Activated CD4-positive, alpha-beta T cell treated with anti-CD3 and anti-CD28 coated beads, Interleukin-2, Interleukin-6, amounts not matched to agents 100 ng/mL and 50 ng/mL, durations not matched to agents 16 hours and 8 hours (primary cell): ENCODE results near the gene DTX2.
"Not testable (repeated sequence)": the region's sequence is repeated elsewhere in the genome, so short reads cannot be mapped to it uniquely, and the experiment has no call there.

ENCODE experiments used
- DNase-seq: peaks from one replicate; pipeline ENCODE4 v3.0.0-alpha.2; 2020

DTX2 gene

GRCh38 chr7:76495717-76496116 is 34.2 kb downstream of the DTX2 start:
- DNase-seq, result not testable (repeated sequence)

- DNase-seq, result not testable (repeated sequence)
Observed at GRCh38 chr7:76497918-76498582, 36.5 kb downstream of the DTX2 start.

- not testable (repeated sequence) for DNase-seq
Observed at GRCh38 chr7:76498583-76499200, 37.2 kb downstream of the DTX2 start.

- DNase-seq, result not testable (repeated sequence)
Observed at GRCh38 chr7:76499201-76499923, 37.9 kb downstream of the DTX2 start.

GRCh38 chr7:76499924-76500241 is 38.4 kb downstream of the DTX2 start:
- not testable (repeated sequence) for DNase-seq

GRCh38 chr7:76502224-76502623 is 40.7 kb downstream of the DTX2 start:
- DNase-seq, result not testable (repeated sequence)

GRCh38 chr7:76502836-76503235 is 41.3 kb downstream of the DTX2 start:
- not testable (repeated sequence) for DNase-seq

- DNase-seq, result not testable (repeated sequence)
Observed at GRCh38 chr7:76503244-76503643, 41.7 kb downstream of the DTX2 start.

- DNase-seq, result not testable (repeated sequence)
Observed at GRCh38 chr7:76504351-76505167, 43.0 kb downstream of the DTX2 start.

GRCh38 chr7:76505168-76506080 is 43.9 kb downstream of the DTX2 start:
- DNase-seq, result no peak

- no peak for DNase-seq
Observed at GRCh38 chr7:76506081-76506440, 44.6 kb downstream of the DTX2 start.

- DNase-seq, result not testable (repeated sequence)
Observed at GRCh38 chr7:76506643-76507042, 45.1 kb downstream of the DTX2 start.

- no peak for DNase-seq
Observed at GRCh38 chr7:76507723-76508406, 46.4 kb downstream of the DTX2 start.

- no peak for DNase-seq
Observed at GRCh38 chr7:76509931-76510877, 48.7 kb downstream of the DTX2 start, which contains the start of gene UPK3B. UPK3B (plus strand) TSS chr7:76510552; CDS start chr7:76510653, 101 bp downstream.

- DNase-seq, result not testable (repeated sequence)
Observed at GRCh38 chr7:76511200-76511910, 49.8 kb downstream of the DTX2 start.

GRCh38 chr7:76511911-76512885 is 50.7 kb downstream of the DTX2 start:
- DNase-seq, result not testable (repeated sequence)

- no peak for DNase-seq
Observed at GRCh38 chr7:76512941-76513816, 51.7 kb downstream of the DTX2 start.
